GM21529 (cell line): ENCODE results near the gene FYCO1.

ENCODE experiments used
- ATAC-seq: cut with Tn5 transposase; IDR thresholded peaks from one replicate; pipeline ENCODE4 v1.9.1; 2021; ENCODE audit not compliant: unreplicated experiment

Gene FYCO1

GRCh38 chr3:45921158-45922038 lies 74.2 kb downstream of the FYCO1 start:
- ATAC-seq = no peak

GRCh38 chr3:45917146-45917898 lies 78.3 kb downstream of the FYCO1 start:
- ATAC-seq = no peak

GRCh38 chr3:45915518-45916231 lies 79.9 kb downstream of the FYCO1 start:
- ATAC-seq = peak; percentile 93

DNA sequence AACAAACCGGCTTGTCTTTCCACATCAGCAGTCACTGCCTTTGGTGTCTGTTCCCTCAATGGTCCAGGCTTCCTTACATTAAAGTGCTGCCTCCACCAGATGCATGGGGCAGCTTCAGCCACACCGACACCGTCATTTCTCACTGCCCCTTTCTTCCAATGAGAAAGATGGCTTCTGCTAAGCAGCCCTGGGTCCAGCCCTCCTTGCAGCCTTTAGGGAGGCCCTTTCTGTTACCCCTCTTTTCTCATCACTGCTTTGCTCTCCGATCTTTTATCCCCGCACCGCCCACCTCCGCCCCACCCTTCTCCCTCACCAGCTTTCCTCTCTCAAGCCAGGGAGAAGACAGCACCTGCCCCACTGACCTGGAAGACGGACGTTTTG lies 80.6 kb downstream of the FYCO1 start:
- no peak for ATAC-seq

DNA sequence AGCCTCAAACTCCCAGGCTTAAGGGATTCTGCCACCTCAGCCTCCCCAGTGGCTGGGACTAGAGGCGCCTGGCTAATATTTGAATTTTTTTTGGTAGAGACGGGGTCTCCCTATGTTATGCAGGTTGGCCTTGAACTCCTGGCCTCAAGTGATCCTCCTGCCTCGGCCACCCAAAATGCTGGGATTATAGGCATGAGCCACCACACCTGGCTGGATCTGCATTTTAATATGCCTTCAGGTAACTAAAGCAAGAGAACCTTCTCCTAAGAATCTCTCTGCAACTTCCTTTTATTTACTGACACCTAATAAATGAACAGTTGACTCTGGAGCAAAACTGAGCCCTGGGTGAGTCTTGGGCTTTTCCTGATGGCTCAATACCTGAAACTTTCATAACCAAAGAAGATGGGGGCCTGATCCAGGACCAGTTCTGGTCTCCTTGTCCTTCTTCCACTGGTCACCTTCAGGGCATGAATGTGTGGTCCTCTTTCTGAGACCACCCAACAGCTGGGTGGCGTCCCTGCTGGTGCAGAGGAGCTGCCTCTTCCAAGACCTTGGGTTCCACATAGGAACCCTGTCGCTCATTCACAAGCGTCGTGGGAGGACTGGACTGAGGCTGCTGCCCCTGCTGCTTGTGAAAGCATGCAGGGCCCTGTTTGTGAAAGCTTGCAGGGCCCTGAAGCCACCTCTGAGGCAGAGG lies 81.1 kb downstream of the FYCO1 start:
- ATAC-seq = no peak

GRCh38 chr3:45912435-45912834 lies 83.2 kb downstream of the FYCO1 start:
- no peak for ATAC-seq

DNA sequence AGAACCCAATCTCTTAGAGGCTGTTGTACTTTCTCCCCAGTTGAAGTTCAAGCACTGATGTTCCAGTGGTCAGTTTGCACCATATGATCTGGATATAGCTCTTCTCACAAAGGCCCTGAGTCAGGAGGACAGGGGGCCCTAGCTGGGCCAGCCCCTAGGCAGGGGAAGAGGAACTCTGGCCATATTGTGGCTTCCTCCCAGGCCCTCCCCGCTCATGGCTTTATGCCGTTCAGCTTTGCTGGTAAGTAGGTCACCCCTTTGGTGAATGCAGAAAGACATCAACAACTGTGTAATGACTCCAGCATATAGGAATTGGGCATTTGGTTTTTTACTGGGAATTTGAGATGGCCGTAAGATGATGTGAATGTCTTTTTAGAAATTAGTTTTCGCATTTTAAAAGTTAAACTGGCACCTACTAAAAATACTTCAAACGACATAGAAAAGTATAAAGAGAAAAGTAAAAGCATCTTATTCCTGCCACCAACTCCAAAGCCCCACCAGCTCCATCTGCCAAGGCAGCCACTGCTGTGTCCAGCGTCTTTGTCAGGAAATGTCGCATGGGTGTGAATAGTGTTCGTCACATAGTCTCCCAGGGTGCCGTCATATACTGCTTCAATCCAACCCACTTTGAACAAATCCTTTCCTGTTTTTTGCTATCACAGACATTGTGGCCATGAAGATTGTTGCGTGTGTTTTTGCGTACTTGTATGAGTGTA lies 84.0 kb downstream of the FYCO1 start:
- ATAC-seq = no peak

- ATAC-seq = no peak
Measured at GRCh38 chr3:45910892-45911291, 84.7 kb downstream of the FYCO1 start.

GRCh38 chr3:45909542-45909941 lies 86.1 kb downstream of the FYCO1 start:
- no peak for ATAC-seq

GRCh38 chr3:45908761-45909160 lies 86.9 kb downstream of the FYCO1 start:
- no peak for ATAC-seq

- ATAC-seq = no peak
Measured at GRCh38 chr3:45907769-45908705, 87.6 kb downstream of the FYCO1 start.

DNA sequence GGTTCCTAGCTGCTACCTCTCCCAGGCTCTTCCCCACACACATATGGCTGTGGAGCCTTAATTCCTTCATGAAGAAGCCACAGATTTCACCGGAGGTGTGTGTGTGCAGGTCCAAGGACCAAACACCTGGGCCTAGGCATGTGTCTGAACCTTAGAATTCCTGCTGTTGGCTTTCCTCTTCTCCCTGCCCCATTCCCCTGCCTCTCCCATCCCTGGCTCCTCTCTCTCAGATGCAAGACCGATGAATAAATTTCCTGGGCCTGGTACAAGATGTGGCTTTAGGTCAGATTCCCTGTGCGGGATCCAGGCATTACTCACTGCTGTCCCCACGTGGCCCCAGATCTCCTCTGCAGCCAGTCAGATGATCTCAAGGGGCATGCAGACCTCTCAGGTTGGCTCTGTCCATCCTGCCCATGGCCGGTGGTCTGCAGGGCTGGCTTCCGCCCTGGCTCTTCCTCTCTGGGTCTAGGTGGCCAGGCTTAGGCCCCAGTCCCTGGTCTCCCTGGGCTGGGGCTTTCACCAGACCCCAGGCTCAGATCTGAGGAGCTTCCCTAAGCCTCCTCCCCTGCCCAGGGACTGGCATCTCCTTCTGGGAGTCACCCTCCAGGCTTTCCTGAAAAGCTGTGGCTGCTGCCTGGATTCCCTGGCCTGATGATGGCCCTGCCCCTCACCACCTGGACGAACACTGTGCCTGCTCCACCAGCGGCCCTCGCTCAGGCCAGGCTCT lies 88.8 kb downstream of the FYCO1 start:
- ATAC-seq = no peak

- ATAC-seq = no peak
Measured at GRCh38 chr3:45905755-45906154, 89.9 kb downstream of the FYCO1 start.

DNA sequence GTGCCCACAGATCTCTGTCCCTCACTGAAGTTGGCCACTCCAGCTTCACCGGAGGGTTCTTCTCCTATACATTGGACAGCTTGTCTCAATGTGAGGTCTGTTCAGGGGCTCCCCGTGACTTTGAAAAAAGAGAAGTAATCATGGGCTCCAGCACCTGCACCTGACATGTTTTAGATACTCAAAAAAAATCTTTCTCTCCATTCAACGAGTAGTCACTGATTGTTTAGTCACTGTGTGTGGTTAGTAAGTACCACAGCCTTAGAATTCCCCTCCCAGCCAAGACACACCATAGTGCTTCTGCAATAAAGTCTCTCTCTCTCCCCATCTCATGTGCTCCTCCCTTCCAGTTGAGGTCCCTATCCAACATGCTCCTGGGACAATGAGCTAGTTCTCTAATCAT lies 90.7 kb downstream of the FYCO1 start:
- ATAC-seq = no peak

- ATAC-seq = no peak
Measured at GRCh38 chr3:45896956-45897355, 98.7 kb downstream of the FYCO1 start.

GRCh38 chr3:45895686-45896468 lies 99.7 kb downstream of the FYCO1 start:
- ATAC-seq = no peak

DNA sequence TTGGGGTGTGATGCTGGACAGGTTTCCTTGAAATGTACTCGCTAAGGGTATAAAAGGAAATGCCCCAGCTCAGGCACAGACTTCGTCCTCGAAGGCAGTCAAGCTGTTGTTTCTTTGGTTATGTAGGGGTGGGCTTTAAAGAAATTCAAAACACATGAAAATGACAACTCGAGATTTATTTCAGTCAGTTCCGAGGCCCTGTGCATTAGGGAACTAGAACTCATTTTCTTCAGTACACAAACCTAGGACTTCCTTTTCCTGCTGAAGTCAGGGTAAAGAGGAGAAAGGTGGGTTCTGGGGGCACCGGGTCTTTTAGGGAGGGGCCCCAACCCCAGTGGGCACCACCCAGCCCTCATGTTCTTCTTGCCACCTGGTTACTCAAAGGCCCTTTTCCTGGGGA lies 101.6 kb downstream of the FYCO1 start:
- no peak for ATAC-seq

DNA sequence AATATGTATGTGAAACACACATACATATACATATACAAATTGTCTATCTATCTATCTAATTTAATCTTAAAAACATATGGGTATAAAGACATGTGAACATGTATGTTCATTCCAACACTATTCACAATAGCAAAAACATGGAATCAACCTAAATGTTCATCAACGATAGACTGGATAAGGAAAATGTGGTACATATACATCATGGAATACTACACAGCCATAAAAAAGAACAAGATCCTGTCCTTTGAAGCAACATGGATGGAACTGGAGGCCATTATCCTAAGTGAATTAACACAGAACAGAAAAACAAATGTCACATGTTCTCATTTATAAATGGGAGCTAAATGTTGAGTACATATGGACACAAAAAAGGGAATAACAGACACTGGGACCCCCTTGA lies 103.5 kb downstream of the FYCO1 start:
- ATAC-seq = no peak
